CD4-positive, alpha-beta T cell treated with Interleukin-10 for 1 hour (primary cell): ENCODE measurements around the gene HMGXB4.

ENCODE experiments used
- DNase-seq: peaks from one replicate; pipeline ENCODE4 v3.0.0-alpha.2; 2020

The HMGXB4 gene

GRCh38 chr22:35258191-35258988 is 1.1 kb downstream of the HMGXB4 start:
- no peak for DNase-seq

- no peak for DNase-seq
These were observed 7.7 kb downstream of the HMGXB4 start for GRCh38 chr22:35264986-35265385.

GRCh38 chr22:35266277-35266676 is 9.0 kb downstream of the HMGXB4 start:
- no peak for DNase-seq

- DNase-seq = no peak
These were observed 12.3 kb downstream of the HMGXB4 start for GRCh38 chr22:35269630-35270029.

GRCh38 chr22:35274154-35274871 is 17.0 kb downstream of the HMGXB4 start:
- no peak for DNase-seq

DNA sequence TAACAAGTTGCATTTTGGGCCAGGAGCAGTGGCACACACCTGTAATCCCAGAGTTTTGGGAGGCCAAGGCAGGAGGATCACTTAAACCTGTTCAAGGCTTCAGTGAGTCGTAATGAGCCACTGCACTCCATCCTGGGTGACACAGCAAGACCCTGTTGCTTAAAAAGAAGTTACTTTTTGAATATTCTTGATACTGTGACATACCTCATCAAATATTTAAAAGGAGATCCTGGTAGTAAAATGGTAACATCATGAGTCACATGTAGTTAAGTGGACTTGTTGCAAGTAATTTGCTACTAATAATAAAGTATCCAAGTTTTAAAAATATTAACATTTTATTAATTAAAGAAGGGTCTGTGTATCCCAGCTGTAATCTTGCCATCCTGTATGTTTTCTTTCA is 18.3 kb downstream of the HMGXB4 start:
- DNase-seq = no peak

- DNase-seq = no peak
These were observed 18.7 kb downstream of the HMGXB4 start for GRCh38 chr22:35276019-35276418.

GRCh38 chr22:35288116-35288515 is 30.8 kb downstream of the HMGXB4 start:
- DNase-seq = no peak

DNA sequence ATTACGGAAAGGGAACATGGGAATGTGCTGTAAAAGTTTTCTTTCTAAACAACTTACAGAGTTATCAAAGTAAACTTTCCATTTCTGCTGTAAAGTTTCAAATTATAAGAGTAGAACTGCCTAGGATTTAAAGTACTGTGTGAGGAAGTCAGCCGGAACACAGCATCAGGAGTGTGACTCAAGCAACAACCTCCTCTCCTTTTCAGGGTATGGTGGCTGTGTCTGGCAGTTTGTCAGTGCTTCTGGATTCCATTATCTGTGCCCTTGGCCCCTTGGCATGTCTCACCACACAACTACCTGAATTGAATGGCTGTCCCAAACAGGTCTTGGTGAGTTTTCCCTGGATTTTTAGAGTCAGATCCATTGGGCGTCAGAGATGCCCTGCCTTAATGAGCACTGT is 35.5 kb downstream of the HMGXB4 start:
- no peak for DNase-seq

GRCh38 chr22:35296051-35296450 is 38.8 kb downstream of the HMGXB4 start:
- DNase-seq = no peak

- DNase-seq = peak; percentile 72
These were observed 42.0 kb downstream of the HMGXB4 start for GRCh38 chr22:35299217-35299672.

GRCh38 chr22:35299673-35300499 is 42.6 kb downstream of the HMGXB4 start, which contains the start of gene TOM1:
Gene TOM1, plus strand, starts transcription at chr22:35299894. Its CDS starts 35 bp downstream, at chr22:35299929.
- DNase-seq = peak; percentile 98

DNA sequence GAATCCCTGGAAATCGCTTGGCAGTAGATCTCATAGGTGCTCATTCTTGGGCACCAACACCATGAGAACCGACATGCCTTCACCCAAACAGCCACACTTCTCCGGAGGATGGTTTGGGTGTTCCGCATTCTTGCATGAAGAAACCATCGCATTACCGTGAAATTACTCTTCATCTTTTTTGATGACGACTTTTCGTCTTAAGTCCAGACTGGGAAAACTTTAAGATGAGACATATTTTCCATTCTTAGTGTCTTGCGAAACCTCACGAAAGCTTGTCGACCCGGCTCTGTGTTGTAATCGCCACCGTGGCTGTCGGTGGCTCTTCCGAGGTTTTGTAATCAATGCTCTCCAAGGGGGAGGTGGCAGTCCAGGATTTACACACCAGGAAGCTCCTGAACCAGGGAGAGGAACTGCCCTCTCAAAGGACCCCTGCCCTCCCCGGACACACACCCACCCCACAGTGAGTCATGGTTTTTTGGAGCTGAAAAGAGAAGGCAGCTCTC is 44.1 kb downstream of the HMGXB4 start:
- peak; percentile 17 for DNase-seq

- DNase-seq = no peak
These were observed 45.8 kb downstream of the HMGXB4 start for GRCh38 chr22:35303029-35303624.

GRCh38 chr22:35305525-35306070 is 48.3 kb downstream of the HMGXB4 start:
- DNase-seq = no peak

DNA sequence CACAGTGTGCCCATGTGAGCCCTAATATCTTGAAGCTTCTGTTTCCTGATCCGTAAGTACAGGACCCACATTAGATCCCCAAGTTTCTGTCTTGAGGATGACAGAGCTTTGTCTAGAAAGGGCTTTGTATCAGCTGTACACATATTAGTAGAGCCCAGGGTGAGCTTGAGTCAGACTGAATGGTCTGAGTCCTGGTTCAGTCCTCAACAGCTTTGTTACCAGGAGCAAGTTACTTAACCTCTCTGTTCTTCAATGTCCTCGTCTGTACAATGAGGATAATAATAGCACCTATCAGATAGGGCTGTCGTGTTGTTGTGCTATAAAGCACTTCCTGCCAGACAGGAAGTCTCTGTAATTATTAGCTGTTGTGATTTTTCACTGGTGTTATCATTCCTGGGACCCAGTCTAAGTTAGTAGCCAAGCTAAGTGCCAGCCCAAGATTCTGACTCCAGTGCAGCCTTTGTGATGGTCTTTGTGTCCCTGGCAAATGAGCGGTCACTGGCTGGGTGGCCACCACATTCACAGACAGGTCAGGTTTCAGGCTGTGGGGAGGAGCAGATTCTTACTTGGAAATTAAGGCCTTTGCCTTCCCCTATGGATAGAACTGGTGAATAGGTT is 49.2 kb downstream of the HMGXB4 start:
- DNase-seq = peak; percentile 56

DNA sequence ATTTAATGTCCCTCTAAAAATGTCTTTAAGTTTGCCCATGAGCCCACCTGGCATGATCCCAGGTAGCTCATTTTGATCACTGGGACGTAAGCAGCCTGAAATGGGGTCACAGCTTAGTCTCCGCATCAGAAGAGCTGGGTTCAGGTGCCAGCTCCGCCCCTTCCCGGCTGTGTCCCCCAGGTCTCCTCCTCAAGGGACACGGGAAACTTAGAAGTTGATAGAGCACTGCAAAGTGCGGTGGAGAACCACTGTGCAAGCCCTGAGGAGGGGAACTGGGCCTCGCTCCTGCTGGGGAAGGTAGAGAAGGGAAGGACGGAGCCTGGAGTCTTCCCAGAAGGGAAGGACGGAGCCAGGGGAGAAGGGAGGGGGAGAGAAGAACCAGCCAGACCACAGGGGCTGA is 50.1 kb downstream of the HMGXB4 start:
- no peak for DNase-seq

DNA sequence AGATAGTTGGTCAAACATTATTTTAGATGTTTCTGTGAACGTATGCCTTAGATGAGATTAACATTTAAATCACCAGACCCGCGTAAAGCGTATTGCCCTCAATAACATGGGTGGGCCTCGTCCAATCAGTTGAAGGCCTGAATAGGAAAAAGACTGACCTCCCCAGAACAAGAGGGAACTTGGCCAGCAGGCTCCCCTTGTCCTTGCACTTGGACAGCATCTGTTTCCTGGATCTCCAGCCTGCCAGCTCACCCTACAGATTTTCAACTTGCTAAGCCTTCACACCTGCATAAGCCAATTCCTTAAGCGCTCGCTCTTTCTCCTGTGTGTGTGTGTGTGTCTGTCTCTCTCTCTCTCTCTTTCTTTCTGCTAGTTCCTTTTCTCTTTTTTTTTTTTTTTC is 50.6 kb downstream of the HMGXB4 start:
- no peak for DNase-seq

DNA sequence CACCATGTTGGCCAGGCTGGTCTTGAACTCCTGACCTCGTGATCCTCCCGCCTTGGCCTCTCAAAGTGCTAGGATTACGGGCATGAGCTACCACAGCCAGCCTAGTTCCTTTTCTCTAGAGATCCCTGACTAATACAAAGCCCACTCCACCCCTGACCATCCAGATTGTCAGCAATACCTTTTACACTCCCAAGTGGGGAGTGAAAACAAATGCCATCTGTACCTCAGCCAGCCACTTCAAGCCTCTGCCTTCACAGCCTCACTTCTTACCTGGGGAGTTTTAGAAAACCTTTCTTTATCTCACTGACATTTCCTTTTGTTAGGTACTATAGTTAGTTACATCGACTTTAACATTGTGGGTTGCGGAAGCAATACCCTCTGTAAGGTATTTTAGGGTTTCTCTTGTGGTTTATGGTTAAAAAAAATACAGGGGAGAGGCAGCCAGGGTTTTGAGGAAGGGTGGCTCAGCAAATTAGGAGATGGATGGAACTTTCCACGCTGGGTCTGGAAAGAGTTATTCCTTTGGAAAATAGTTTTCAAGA is 51.3 kb downstream of the HMGXB4 start:
- peak; percentile 31 for DNase-seq

- no peak for DNase-seq
These were observed 53.6 kb downstream of the HMGXB4 start for GRCh38 chr22:35310556-35311550.
